PC-3 (cell line): ENCODE measurements around the gene DENND2D. TPM values are rescaled to one million over a fixed set of nuclear protein-coding genes. Genes with fewer than 3 reads are reported as not detected.

Experiments used
- ATAC-seq: fragments of 200-7000 bp; cut with Tn5 transposase; 2 replicates; pipeline ENCODE4 v1.9.1; 2020; ENCODE audit warnings: mild to moderate bottlenecking, moderate library complexity
- BruUV-seq: library from RNA; stranded (reverse); fragments of 400-500 nt; replicated peaks from 2 replicates; lab custom pipeline; 2021; lab: Mats Ljungman, UMichigan
- CTCF ChIA-PET: fragments of 300-600 bp; sonication (Branson Sonifier 250); formaldehyde crosslinking; loops from one replicate; lab custom pipeline; 2022; ENCODE audit warnings: antibody characterized with exemption; lab: Charles Lee
- POLR2A ChIA-PET: fragments of 300-600 bp; sonication (Branson Sonifier 250); formaldehyde crosslinking; loops from one replicate; lab custom pipeline; 2022; ENCODE audit warnings: antibody characterized with exemption; ENCODE audit not compliant: unreplicated experiment; lab: Charles Lee
- DNase-seq: peaks from one replicate; pipeline ENCODE4 v3.0.0-alpha.2; 2015
- H2AFZ ChIP-seq: fragments of 300-600 bp; sonication (generic); 2 replicates; pipeline ENCODE4 v1.6.0; 2016; ENCODE audit warnings: antibody characterized with exemption, low read length
- H3F3A ChIP-seq: fragments of 300-600 bp; sonication (generic); one replicate; pipeline ENCODE4 v1.6.0; 2017; ENCODE audit warnings: antibody characterized with exemption, low read length, control low read depth, mild to moderate bottlenecking; ENCODE audit not compliant: unreplicated experiment
- H3K27ac ChIP-seq: fragments of 300-600 bp; sonication (generic); 2 replicates; pipeline ENCODE4 v1.5.1; 2016; ENCODE audit warnings: mild to moderate bottlenecking, low read length
- H3K27me3 ChIP-seq: fragments of 300-600 bp; sonication (generic); 2 replicates; pipeline ENCODE4 v1.6.1; 2016; ENCODE audit warnings: low read length, mixed read lengths
- H3K36me3 ChIP-seq: fragments of 300-600 bp; sonication (generic); 2 replicates; pipeline ENCODE4 v1.6.1; 2016; ENCODE audit warnings: low read depth, mixed run types, low read length, mixed read lengths
- H3K4me1 ChIP-seq: fragments of 300-600 bp; sonication (generic); 2 replicates; pipeline ENCODE4 v1.5.1; 2016; ENCODE audit warnings: low read length; ENCODE audit not compliant: insufficient read depth
- H3K4me2 ChIP-seq: fragments of 300-600 bp; sonication (generic); 2 replicates; pipeline ENCODE4 v1.6.0; 2016; ENCODE audit warnings: low read length
- H3K4me3 ChIP-seq: fragments of 300-600 bp; sonication (generic); 2 replicates; pipeline ENCODE4 v1.5.1; 2016; ENCODE audit warnings: mild to moderate bottlenecking, low read length, mixed read lengths
- H3K79me2 ChIP-seq: fragments of 300-600 bp; sonication (generic); 2 replicates; pipeline ENCODE4 v1.6.1; 2017; ENCODE audit warnings: low read length, mixed read lengths
- H3K9ac ChIP-seq: fragments of 300-600 bp; sonication (generic); 2 replicates; pipeline ENCODE4 v1.6.0; 2016; ENCODE audit warnings: mild to moderate bottlenecking, low read length
- H3K9me2 ChIP-seq: fragments of 300-600 bp; sonication (generic); replicated peaks from 2 replicates; pipeline ENCODE4 v1.6.1; 2016; ENCODE audit warnings: mixed run types, low read length, mixed read lengths
- H3K9me3 ChIP-seq: fragments of 300-600 bp; sonication (generic); 2 replicates; pipeline ENCODE4 v1.6.1; 2016; ENCODE audit warnings: low read length, mixed read lengths
- H4K20me1 ChIP-seq: fragments of 300-600 bp; sonication (generic); 2 replicates; pipeline ENCODE4 v1.6.1; 2016; ENCODE audit warnings: low read length, mixed read lengths
- EZH2 ChIP-seq: fragments of 300-600 bp; sonication (generic); IDR thresholded peaks from one replicate; pipeline ENCODE4 v1.6.1; 2017; ENCODE audit warnings: antibody characterized with exemption, mild to moderate bottlenecking, low read length; ENCODE audit not compliant: unreplicated experiment
- EZH2phosphoT487 ChIP-seq: fragments of 300-600 bp; sonication (generic); IDR thresholded peaks from 2 replicates; pipeline ENCODE4 v1.6.1; 2018; ENCODE audit warnings: mild to moderate bottlenecking, antibody characterized with exemption, low read length, borderline replicate concordance
- intact Hi-C: fragments of 100-400 bp; cut with micrococcal nuclease; formaldehyde crosslinking; loops from 2 replicates; pipeline ENCODE4 v1.9.0; 2023
- total RNA-seq: library from RNA; depleted of rRNA; stranded (reverse); fragments of >200 nt; gene quantifications from 2 replicates; pipeline ENCODE4 v1.2.3, GENCODE V29; 2014
- TF ChIP-seq, protein P1 (sequence below): fragments of 300-600 bp; sonication (generic); conservative IDR thresholded peaks from 2 replicates; pipeline ENCODE4 v1.5.1; 2017; ENCODE audit warnings: antibody characterized with exemption, low read depth, mild to moderate bottlenecking, low read length

DENND2D gene
- total RNA-seq, 1 experiment from 2014 or later, result 4.0 TPM

DNA sequence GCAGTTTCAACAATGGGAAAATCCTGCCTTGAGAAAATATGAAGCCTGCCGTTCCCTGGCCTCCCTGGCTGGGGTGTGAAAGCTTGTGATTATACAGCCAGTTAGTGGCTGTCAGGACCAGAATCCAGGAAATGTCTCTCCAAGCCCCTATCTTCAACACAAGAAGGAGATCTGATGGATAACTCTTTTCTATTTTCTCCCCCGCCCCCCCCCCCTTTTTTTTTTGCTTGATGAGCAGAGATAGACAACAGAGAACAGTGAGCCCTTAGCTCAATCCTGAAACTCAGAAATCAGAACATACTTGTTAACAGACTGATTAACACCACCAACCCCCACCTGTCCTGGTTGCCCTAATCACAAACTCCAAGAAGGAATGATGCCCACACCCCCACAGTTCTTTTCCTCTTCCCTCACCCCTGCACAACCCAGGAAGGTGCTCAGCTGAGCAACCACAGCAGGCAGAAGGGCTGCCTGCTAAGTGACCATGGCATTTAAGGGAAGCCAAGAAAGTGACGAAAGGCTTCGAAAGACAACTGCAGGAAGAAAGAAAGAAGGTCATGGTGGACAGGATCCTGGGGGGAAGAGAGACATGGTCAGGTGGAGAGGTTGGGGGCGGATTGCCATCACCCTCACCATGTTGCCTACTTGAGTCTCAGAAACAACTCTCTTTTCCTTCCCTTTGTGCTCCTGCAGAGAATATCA lies 12.3 kb upstream of the DENND2D start:
- no peaks in the 10 kb centered on the region for H3F3A ChIP-seq
- H3K36me3 ChIP-seq, result no peaks in the 10 kb centered on the region
- 0 out of 2 replicates have a peak, but pooled peaks cover 6% of the 10 kb centered on the region for H3K4me1 ChIP-seq
- H3K79me2 ChIP-seq, result no peaks in the 10 kb centered on the region
- DNase-seq (no peak), ATAC-seq (no peak)
- no peak overlapping the region for H3K27ac ChIP-seq
- no peak for TF ChIP-seq EZH2phosphoT487
- no peak for TF ChIP-seq EZH2
- TF ChIP-seq, protein P1, sequence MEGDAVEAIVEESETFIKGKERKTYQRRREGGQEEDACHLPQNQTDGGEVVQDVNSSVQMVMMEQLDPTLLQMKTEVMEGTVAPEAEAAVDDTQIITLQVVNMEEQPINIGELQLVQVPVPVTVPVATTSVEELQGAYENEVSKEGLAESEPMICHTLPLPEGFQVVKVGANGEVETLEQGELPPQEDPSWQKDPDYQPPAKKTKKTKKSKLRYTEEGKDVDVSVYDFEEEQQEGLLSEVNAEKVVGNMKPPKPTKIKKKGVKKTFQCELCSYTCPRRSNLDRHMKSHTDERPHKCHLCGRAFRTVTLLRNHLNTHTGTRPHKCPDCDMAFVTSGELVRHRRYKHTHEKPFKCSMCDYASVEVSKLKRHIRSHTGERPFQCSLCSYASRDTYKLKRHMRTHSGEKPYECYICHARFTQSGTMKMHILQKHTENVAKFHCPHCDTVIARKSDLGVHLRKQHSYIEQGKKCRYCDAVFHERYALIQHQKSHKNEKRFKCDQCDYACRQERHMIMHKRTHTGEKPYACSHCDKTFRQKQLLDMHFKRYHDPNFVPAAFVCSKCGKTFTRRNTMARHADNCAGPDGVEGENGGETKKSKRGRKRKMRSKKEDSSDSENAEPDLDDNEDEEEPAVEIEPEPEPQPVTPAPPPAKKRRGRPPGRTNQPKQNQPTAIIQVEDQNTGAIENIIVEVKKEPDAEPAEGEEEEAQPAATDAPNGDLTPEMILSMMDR, result no peak
- H4K20me1 ChIP-seq, result no peaks in the 10 kb centered on the region
- no peak overlapping the region for H3K4me2 ChIP-seq
- no peaks in the 10 kb centered on the region for H3K9me2 ChIP-seq
- intact Hi-C loops, result no loop called here
- no peak overlapping the region for H3K4me3 ChIP-seq
- no peaks in the 10 kb centered on the region for H3K27me3 ChIP-seq
- CTCF ChIA-PET, result no interaction called here
- no peak overlapping the region for H3K9ac ChIP-seq
- POLR2A ChIA-PET, result no interaction called here
- BruUV-seq, result no TSS peak
- no peak overlapping the region for H2AFZ ChIP-seq
- no peaks in the 10 kb centered on the region for H3K9me3 ChIP-seq

DNA sequence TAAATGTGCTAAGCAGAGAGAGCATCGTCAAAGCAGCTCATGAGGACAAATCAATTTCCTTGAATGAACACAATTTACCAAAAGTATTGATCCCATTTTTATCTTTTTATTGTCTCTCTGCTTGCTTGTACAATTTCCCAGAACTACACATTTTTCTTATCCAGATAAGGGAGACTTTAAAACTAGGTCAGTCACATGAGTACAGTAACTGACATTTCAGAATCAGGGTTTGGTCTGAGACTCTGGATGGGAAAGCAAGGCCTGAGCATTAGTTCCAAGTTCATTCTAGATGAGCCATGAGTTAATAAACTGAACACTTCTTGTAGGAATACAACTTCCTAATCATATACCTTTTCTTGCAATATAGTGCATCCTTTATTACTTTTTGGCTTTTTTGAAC lies 11.5 kb upstream of the DENND2D start:
- Histone ChIP-seq H3K4me2 (no peak overlapping the region), H3K27me3 (no peaks in the 10 kb centered on the region), H3F3A (no peaks in the 10 kb centered on the region), H4K20me1 (no peaks in the 10 kb centered on the region), H2AFZ (no peak overlapping the region), H3K4me1 (0 out of 2 replicates have a peak, but pooled peaks cover 6% of the 10 kb centered on the region), H3K9me3 (no peaks in the 10 kb centered on the region), H3K27ac (no peak overlapping the region), H3K9ac (no peak overlapping the region), H3K79me2 (no peaks in the 10 kb centered on the region), H3K9me2 (no peaks in the 10 kb centered on the region), H3K4me3 (no peak overlapping the region), H3K36me3 (no peaks in the 10 kb centered on the region)
- intact Hi-C loops, result no loop called here
- no TSS peak for BruUV-seq
- ATAC-seq (no peak), DNase-seq (no peak)
- no peak for TF ChIP-seq EZH2
- TF ChIP-seq, protein P1, result no peak
- no peak for TF ChIP-seq EZH2phosphoT487
- POLR2A ChIA-PET, result no interaction called here
- CTCF ChIA-PET, result no interaction called here

- TF ChIP-seq, protein P1, result no peak
- TF ChIP-seq EZH2 (no peak), EZH2phosphoT487 (no peak)
- no peaks in the 10 kb centered on the region for H3K9me3 ChIP-seq
- no peak overlapping the region for H2AFZ ChIP-seq
- H3K27ac ChIP-seq, result no peak overlapping the region
- H3K36me3 ChIP-seq, result no peaks in the 10 kb centered on the region
- H3K4me3 ChIP-seq, result no peak overlapping the region
- no peaks in the 10 kb centered on the region for H3K79me2 ChIP-seq
- ATAC-seq (no peak), DNase-seq (no peak)
- H4K20me1 ChIP-seq, result no peaks in the 10 kb centered on the region
- 0 out of 2 replicates have a peak, but pooled peaks cover 6% of the 10 kb centered on the region for H3K4me1 ChIP-seq
- H3K4me2 ChIP-seq, result no peak overlapping the region
- no peaks in the 10 kb centered on the region for H3F3A ChIP-seq
- no TSS peak for BruUV-seq
- POLR2A ChIA-PET, result no interaction called here
- CTCF ChIA-PET, result no interaction called here
- intact Hi-C loops, result no loop called here
- no peak overlapping the region for H3K9ac ChIP-seq
- no peaks in the 10 kb centered on the region for H3K9me2 ChIP-seq
- no peaks in the 10 kb centered on the region for H3K27me3 ChIP-seq
These were observed 9.2 kb upstream of the DENND2D start for GRCh38 chr1:111209622-111210021.
